ENCODE results near the gene GPBP1L1. TPM values are rescaled to one million over a fixed set of nuclear protein-coding genes. Genes with fewer than 3 reads are reported as not detected.
"Not testable (repeated sequence)": the region's sequence is repeated elsewhere in the genome, so short reads cannot be mapped to it uniquely, and the experiment has no call there.

Gene GPBP1L1
- total RNA-seq, 1 donor: 79.7 TPM

- DNase-seq (ENCODE audit: low read depth in 2 of 3, low spot score in 2 of 3): no peak
Observed at GRCh38 chr1:45682942-45683341, 3.4 kb downstream of the GPBP1L1 start.

GRCh38 chr1:45679123-45679522 lies 7.2 kb downstream of the GPBP1L1 start:
- DNase-seq (ENCODE audit: low read depth in 2 of 3, low spot score in 2 of 3): no peak

- no peak for DNase-seq (ENCODE audit: low read depth in 2 of 3, low spot score in 2 of 3)
Observed at GRCh38 chr1:45678489-45678888, 7.8 kb downstream of the GPBP1L1 start.

- no peak for DNase-seq (ENCODE audit: low read depth in 2 of 3, low spot score in 2 of 3)
Observed at GRCh38 chr1:45677751-45678245, 8.5 kb downstream of the GPBP1L1 start.

GRCh38 chr1:45676553-45676952 lies 9.8 kb downstream of the GPBP1L1 start:
- not testable (repeated sequence) for DNase-seq (ENCODE audit: low read depth in 2 of 3, low spot score in 2 of 3)

- no peak for DNase-seq (ENCODE audit: low read depth in 2 of 3, low spot score in 2 of 3)
Observed at GRCh38 chr1:45674478-45674877, 11.9 kb downstream of the GPBP1L1 start.

- no peak for DNase-seq (ENCODE audit: low read depth in 2 of 3, low spot score in 2 of 3)
Observed at GRCh38 chr1:45673956-45674355, 12.4 kb downstream of the GPBP1L1 start.

- DNase-seq (ENCODE audit: low read depth in 2 of 3, low spot score in 2 of 3): no peak
Observed at GRCh38 chr1:45669859-45670655, 16.3 kb downstream of the GPBP1L1 start.

GRCh38 chr1:45669379-45669778 lies 17.0 kb downstream of the GPBP1L1 start:
- no peak for DNase-seq (ENCODE audit: low read depth in 2 of 3, low spot score in 2 of 3)

GRCh38 chr1:45668526-45668925 lies 17.8 kb downstream of the GPBP1L1 start:
- DNase-seq (ENCODE audit: low read depth in 2 of 3, low spot score in 2 of 3): no peak

- DNase-seq (ENCODE audit: low read depth in 2 of 3, low spot score in 2 of 3): no peak
Observed at GRCh38 chr1:45667321-45668111, 18.8 kb downstream of the GPBP1L1 start.

GRCh38 chr1:45666836-45667235 lies 19.5 kb downstream of the GPBP1L1 start:
- no peak for DNase-seq (ENCODE audit: low read depth in 2 of 3, low spot score in 2 of 3)

GRCh38 chr1:45660336-45660735 lies 26.0 kb downstream of the GPBP1L1 start:
- no peak for DNase-seq (ENCODE audit: low read depth in 2 of 3, low spot score in 2 of 3)

GRCh38 chr1:45659222-45659621 lies 27.1 kb downstream of the GPBP1L1 start:
- DNase-seq (ENCODE audit: low read depth in 2 of 3, low spot score in 2 of 3): no peak

GRCh38 chr1:45658171-45658570 lies 28.2 kb downstream of the GPBP1L1 start:
- DNase-seq (ENCODE audit: low read depth in 2 of 3, low spot score in 2 of 3): no peak

- no peak for DNase-seq (ENCODE audit: low read depth in 2 of 3, low spot score in 2 of 3)
Observed at GRCh38 chr1:45656573-45657226, 29.6 kb downstream of the GPBP1L1 start.

GRCh38 chr1:45654540-45655280 lies 31.6 kb downstream of the GPBP1L1 start:
- no peak for DNase-seq (ENCODE audit: low read depth in 2 of 3, low spot score in 2 of 3)

GRCh38 chr1:45647248-45648021 lies 38.9 kb downstream of the GPBP1L1 start:
- no peak for DNase-seq (ENCODE audit: low read depth in 2 of 3, low spot score in 2 of 3)

- DNase-seq (ENCODE audit: low read depth in 2 of 3, low spot score in 2 of 3): no peak
Observed at GRCh38 chr1:45644661-45645060, 41.7 kb downstream of the GPBP1L1 start.

- DNase-seq (ENCODE audit: low read depth in 2 of 3, low spot score in 2 of 3): peak in 1 of 3 donors; percentile 4
Observed at GRCh38 chr1:45643978-45644377, 42.4 kb downstream of the GPBP1L1 start.

Data from hematopoietic multipotent progenitor cell (in vitro differentiated cells).